ENCODE measurements around the gene PRTG.

DNA sequence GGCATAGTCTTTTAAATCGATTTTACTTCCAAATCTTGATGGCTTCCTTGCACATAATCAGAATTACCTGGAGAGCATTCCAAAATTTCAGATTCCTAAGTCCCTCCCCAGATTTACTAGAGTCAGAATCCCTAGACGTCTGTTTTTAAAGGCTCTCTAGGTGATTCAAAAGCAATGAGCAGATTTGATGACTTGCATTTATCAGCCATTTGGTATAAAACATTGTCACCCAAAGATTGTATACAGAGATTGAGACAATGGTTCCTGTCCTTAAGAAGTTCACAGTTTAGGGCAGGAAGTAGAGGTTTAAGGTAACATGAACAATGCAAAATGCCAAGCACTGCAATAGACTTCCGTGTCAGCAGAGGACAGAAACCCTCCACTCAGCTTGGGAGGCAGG is 152.2 kb downstream of the PRTG start:
- no peak for TF ChIP-seq EZH2 (conservative IDR thresholded peaks at IDR 0.05; ENCODE audit: low read depth, low read length)
- TF ChIP-seq ELF3 (CRISPR knock-in tag; IDR thresholded peaks at IDR 0.05): no peak
- no peak for TF ChIP-seq THRA (CRISPR knock-in tag; IDR thresholded peaks at IDR 0.05; ENCODE audit: borderline replicate concordance)
- TF ChIP-seq ZNF343 (CRISPR knock-in tag; IDR thresholded peaks at IDR 0.05): no peak
- no peak for TF ChIP-seq ZNF737 (CRISPR knock-in tag; IDR thresholded peaks at IDR 0.05; ENCODE audit: borderline replicate concordance)
- TF ChIP-seq ZNF572 (CRISPR knock-in tag; IDR thresholded peaks at IDR 0.05): no peak
- no peak for TF ChIP-seq JUND (CRISPR knock-in tag; IDR thresholded peaks at IDR 0.05)

Data from HepG2 (cell line).